K562 (cell line): ENCODE data around the gene ATP6V0C. TPM values are rescaled to one million over a fixed set of nuclear protein-coding genes. Genes with fewer than 3 reads are reported as not detected.

Experiments used
- ATF3 ChIP-seq, 2 experiments: fragments of 450-650 bp in 1 of 2; sonication (generic) in 1 of 2; formaldehyde crosslinking in 1 of 2; IDR thresholded peaks in 1 of 2; conservative IDR thresholded peaks in 1 of 2; 2 replicates each; pipeline versions ENCODE4 v1.6.1 to v1.8.1; 2016 to 2023; ENCODE audit warnings: mild to moderate bottlenecking in 2 of 2, moderate library complexity in 2 of 2, inconsistent platforms in 1 of 2, missing genetic modification reagents in 1 of 2
- CC2D1A ChIP-seq: fragments of 450-650 bp; IDR thresholded peaks from 2 replicates; pipeline ENCODE4 v1.6.1; 2017; ENCODE audit warnings: mild to moderate bottlenecking
- CREB1 ChIP-seq, 2 experiments: sonication (generic) in 1 of 2; formaldehyde crosslinking in 1 of 2; IDR thresholded peaks; 2 replicates each; pipeline versions ENCODE4 v1.6.1 to v1.8.0; 2012 to 2022; ENCODE audit warnings: inconsistent platforms in 1 of 2, mild to moderate bottlenecking in 1 of 2, missing genetic modification reagents in 1 of 2, moderate library complexity in 1 of 2
- CREM ChIP-seq: IDR thresholded peaks from 2 replicates; pipeline ENCODE4 v1.6.1; 2014; ENCODE audit warnings: antibody characterized with exemption, low read depth
- CTBP1 ChIP-seq: fragments of 450-650 bp; IDR thresholded peaks from 2 replicates; pipeline ENCODE4 v1.6.1; 2016; ENCODE audit warnings: borderline replicate concordance
- ESRRA ChIP-seq: fragments of 450-650 bp; IDR thresholded peaks from 2 replicates; pipeline ENCODE4 v1.6.1; 2014; ENCODE audit warnings: low read depth, mild to moderate bottlenecking, moderate library complexity, borderline replicate concordance
- GABPA ChIP-seq: fragments of 200-800 bp; sonication (Bioruptor generic); conservative IDR thresholded peaks from 2 replicates; pipeline ENCODE4 v1.6.1; 2016; ENCODE audit warnings: low read depth, missing genetic modification characterization, missing compliant biosample characterization
- HNRNPL ChIP-seq: fragments of 200-400 bp; formaldehyde crosslinking; IDR thresholded peaks from 2 replicates; pipeline ENCODE4 v1.6.1; 2017; ENCODE audit warnings: low read depth, mild to moderate bottlenecking, low read length
- MCM3 ChIP-seq: fragments of 450-650 bp; IDR thresholded peaks from 2 replicates; pipeline ENCODE4 v1.6.1; 2016
- NFIX ChIP-seq: fragments of 250-450 bp; sonication (Bioruptor Pico); IDR thresholded peaks from 2 replicates; pipeline ENCODE4 v1.4.0; 2020; ENCODE audit warnings: low read depth, mild to moderate bottlenecking, moderate library complexity
- PHF21A ChIP-seq: fragments of 450-650 bp; IDR thresholded peaks from 2 replicates; pipeline ENCODE4 v1.6.1; 2017; ENCODE audit warnings: low read depth, borderline replicate concordance
- POLR2B ChIP-seq: fragments of 450-650 bp; IDR thresholded peaks from 2 replicates; pipeline ENCODE4 v1.6.1; 2018; ENCODE audit warnings: low read depth; ENCODE audit not compliant: partially characterized antibody
- RBBP5 ChIP-seq: fragments of 200-600 bp; sonication (generic); IDR thresholded peaks from 2 replicates; pipeline ENCODE4 v1.6.1; 2012; ENCODE audit warnings: borderline replicate concordance, mild to moderate bottlenecking, low read length, control low read depth, inconsistent platforms; ENCODE audit not compliant: insufficient read depth, poor library complexity, severe bottlenecking
- RFX7 ChIP-seq: fragments of 250-450 bp; sonication (Bioruptor Pico); IDR thresholded peaks from 2 replicates; pipeline ENCODE4 v1.5.1; 2021; ENCODE audit warnings: mild to moderate bottlenecking
- TAF9B ChIP-seq: fragments of 450-650 bp; IDR thresholded peaks from 2 replicates; pipeline ENCODE4 v1.6.1; 2018; ENCODE audit warnings: mild to moderate bottlenecking; ENCODE audit not compliant: partially characterized antibody
- TARDBP ChIP-seq: fragments of 450-650 bp; IDR thresholded peaks from 2 replicates; pipeline ENCODE4 v1.6.1; 2016
- TEAD2 ChIP-seq: fragments of 450-650 bp; IDR thresholded peaks from 2 replicates; pipeline ENCODE4 v1.6.1; 2016; ENCODE audit warnings: missing genetic modification characterization, control low read depth, missing compliant biosample characterization
- TSC22D4 ChIP-seq: fragments of 450-650 bp; IDR thresholded peaks from 2 replicates; pipeline ENCODE4 v1.6.1; 2016; ENCODE audit warnings: missing genetic modification characterization, missing biosample characterization, control low read depth
- YY1 ChIP-seq, 3 experiments: IDR thresholded peaks; 2 replicates each; pipeline ENCODE4 v1.6.1; 2011; ENCODE audit warnings: low read length in 2 of 3, mild to moderate bottlenecking in 2 of 3, moderate library complexity in 2 of 3, borderline replicate concordance in 1 of 3, control low read depth in 1 of 3, low read depth in 1 of 3; ENCODE audit not compliant: insufficient read depth in 3 of 3, insufficient replicate concordance in 2 of 3, control insufficient read depth in 1 of 3, insufficient read length in 1 of 3; ENCODE audit errors: extremely low read depth in 1 of 3
- ZBTB1 ChIP-seq: sonication (generic); formaldehyde crosslinking; IDR thresholded peaks from 2 replicates; pipeline ENCODE4 v1.8.1; 2023; ENCODE audit warnings: missing genetic modification reagents, low read depth, mild to moderate bottlenecking, borderline replicate concordance
- ZBTB34 ChIP-seq: fragments of 250-450 bp; sonication (Bioruptor Pico); IDR thresholded peaks from 2 replicates; pipeline ENCODE4 v1.8.0; 2021; ENCODE audit warnings: mild to moderate bottlenecking, moderate library complexity
- ZEB2 ChIP-seq: fragments of 450-650 bp; IDR thresholded peaks from 2 replicates; pipeline ENCODE4 v1.6.1; 2016
- ZNF316 ChIP-seq: fragments of 450-650 bp; IDR thresholded peaks from 2 replicates; pipeline ENCODE4 v1.6.1; 2016
- polyA plus RNA-seq, 8 experiments: library from polyadenylated mRNA; depleted of rRNA in 4 of 8; stranded (reverse) in 5 of 8; unstranded in 3 of 8; fragments of >200 nt; fragmentation: Nextera tagmentation in 2 of 8; fragmentation: Illumina TruSeq in 1 of 8; extraction: Ambion mirVana in 2 of 8; extraction: Trizol in 1 of 8; gene quantifications; 2 replicates each; pipeline versions ENCODE4 v1.2.1 to v1.2.3, GENCODE V29; 2011 to 2014; ENCODE audit warnings: inconsistent platforms in 1 of 8, missing spikeins in 1 of 8
- total RNA-seq, 7 experiments: library from RNA; depleted of rRNA in 6 of 7; stranded (reverse); fragments of >200 nt in 6 of 7; fragmentation: Illumina TruSeq in 2 of 7; extraction: Trizol in 2 of 7; gene quantifications; 2 replicates each; pipeline versions ENCODE4 v1.2.1 to v1.2.3, GENCODE V29; 2011 to 2021; ENCODE audit warnings: low replicate concordance in 1 of 7
- TF ChIP-seq, protein P1 (sequence below): fragments of 250-450 bp; sonication (Bioruptor Pico); IDR thresholded peaks from 2 replicates; pipeline ENCODE4 v1.4.0; 2020; ENCODE audit warnings: mild to moderate bottlenecking, moderate library complexity

ATP6V0C gene
- total and polyA plus RNA-seq, 9 of the 15 experiments (the other 6 are each of a cell fraction or from before 2014, with no cell fraction given), result 2.9 to 228 (median 22.7) TPM

GRCh38 chr16:2474877-2475412 lies 38.8 kb upstream of the ATP6V0C start, which contains the start of gene TBC1D24 (continued):
- TF ChIP-seq, protein P1, sequence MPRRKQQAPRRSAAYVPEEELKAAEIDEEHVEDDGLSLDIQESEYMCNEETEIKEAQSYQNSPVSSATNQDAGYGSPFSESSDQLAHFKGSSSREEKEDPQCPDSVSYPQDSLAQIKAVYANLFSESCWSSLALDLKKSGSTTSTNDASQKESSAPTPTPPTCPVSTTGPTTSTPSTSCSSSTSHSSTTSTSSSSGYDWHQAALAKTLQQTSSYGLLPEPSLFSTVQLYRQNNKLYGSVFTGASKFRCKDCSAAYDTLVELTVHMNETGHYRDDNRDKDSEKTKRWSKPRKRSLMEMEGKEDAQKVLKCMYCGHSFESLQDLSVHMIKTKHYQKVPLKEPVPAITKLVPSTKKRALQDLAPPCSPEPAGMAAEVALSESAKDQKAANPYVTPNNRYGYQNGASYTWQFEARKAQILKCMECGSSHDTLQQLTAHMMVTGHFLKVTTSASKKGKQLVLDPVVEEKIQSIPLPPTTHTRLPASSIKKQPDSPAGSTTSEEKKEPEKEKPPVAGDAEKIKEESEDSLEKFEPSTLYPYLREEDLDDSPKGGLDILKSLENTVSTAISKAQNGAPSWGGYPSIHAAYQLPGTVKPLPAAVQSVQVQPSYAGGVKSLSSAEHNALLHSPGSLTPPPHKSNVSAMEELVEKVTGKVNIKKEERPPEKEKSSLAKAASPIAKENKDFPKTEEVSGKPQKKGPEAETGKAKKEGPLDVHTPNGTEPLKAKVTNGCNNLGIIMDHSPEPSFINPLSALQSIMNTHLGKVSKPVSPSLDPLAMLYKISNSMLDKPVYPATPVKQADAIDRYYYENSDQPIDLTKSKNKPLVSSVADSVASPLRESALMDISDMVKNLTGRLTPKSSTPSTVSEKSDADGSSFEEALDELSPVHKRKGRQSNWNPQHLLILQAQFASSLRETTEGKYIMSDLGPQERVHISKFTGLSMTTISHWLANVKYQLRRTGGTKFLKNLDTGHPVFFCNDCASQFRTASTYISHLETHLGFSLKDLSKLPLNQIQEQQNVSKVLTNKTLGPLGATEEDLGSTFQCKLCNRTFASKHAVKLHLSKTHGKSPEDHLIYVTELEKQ (CRISPR knock-in tag), result no peak
- TF ChIP-seq TAF9B, result no peak
- no peak for TF ChIP-seq ZNF316
- no peak for TF ChIP-seq MCM3
- no peak for TF ChIP-seq ATF3 (IDR thresholded peaks at IDR 0.05)
- no peak for TF ChIP-seq ATF3 (CRISPR knock-in tag; conservative IDR thresholded peaks at IDR 0.05)
- no peak for TF ChIP-seq TSC22D4 (tag)
- no peak for TF ChIP-seq ZEB2
- TF ChIP-seq NFIX (CRISPR knock-in tag), result no peak
- TF ChIP-seq POLR2B, result peak; percentile 49
- no peak for TF ChIP-seq ZBTB1 (CRISPR knock-in tag)
- no peak for TF ChIP-seq TARDBP
- TF ChIP-seq YY1 (IDR thresholded peaks at IDR 0.05; ENCODE audit: borderline replicate concordance in 1 of 3, control insufficient read depth in 1 of 3, extremely low read depth in 1 of 3, insufficient read depth in 3 of 3, insufficient read length in 1 of 3, insufficient replicate concordance in 2 of 3, low read depth in 1 of 3, low read length in 2 of 3), result peak in 2 of 3 experiments; percentile 44 to 62
- TF ChIP-seq TEAD2 (tag), result no peak
- TF ChIP-seq CTBP1, result no peak
- TF ChIP-seq PHF21A, result no peak
- TF ChIP-seq CREB1 (IDR thresholded peaks at IDR 0.05), result no peak
- TF ChIP-seq CREB1 (CRISPR knock-in tag; IDR thresholded peaks at IDR 0.05), result no peak
- peak; percentile 71; the same call in 1 of the 2 replicates for TF ChIP-seq GABPA (tag)
- peak; percentile 63; the same call in 1 of the 2 replicates for TF ChIP-seq HNRNPL
- no peak for TF ChIP-seq ESRRA
- no peak for TF ChIP-seq RFX7 (CRISPR knock-in tag)
- TF ChIP-seq ZBTB34 (CRISPR knock-in tag), result no peak
- TF ChIP-seq CREM, result 0 out of 2 replicates have a peak, but pooled peaks have one; percentile 16
- no peak for TF ChIP-seq CC2D1A
- peak; percentile 21 for TF ChIP-seq RBBP5
